ENCODE data around the gene TTYH2.

TTYH2 gene

GRCh38 chr17:74309902-74310301, 96.5 kb downstream of the TTYH2 start:
- Histone ChIP-seq H3K9me3 (ENCODE audit: control insufficient read depth, insufficient read depth, low read depth, low read length) (peaks cover 8% of the 10 kb centered on the region), H3K36me3 (ENCODE audit: control insufficient read depth, insufficient read depth, low read length) (no peaks in the 10 kb centered on the region), H3K4me1 (ENCODE audit: control insufficient read depth, insufficient read depth, low read length) (no peaks in the 10 kb centered on the region), H3K4me3 (ENCODE audit: low read depth, low read length) (no peak overlapping the region), H3K27ac (ENCODE audit: low read depth, low read length) (no peak overlapping the region), H3K27me3 (ENCODE audit: control insufficient read depth, insufficient read depth, low read length) (no peaks in the 10 kb centered on the region), H3K9ac (ENCODE audit: low read length) (no peak overlapping the region)
